Cardiac fibroblast (primary cell): ENCODE data around the gene ATP5MK.
"Not testable (repeated sequence)": the region's sequence is repeated elsewhere in the genome, so short reads cannot be mapped to it uniquely, and the experiment has no call there.

Source experiments
- DNase-seq, 2 donors: peaks; one replicate each; pipeline versions ENCODE4 v3.0.0 to v3.0.0-alpha.2; 2010; ENCODE audit warnings: low read depth in 2 of 2
- H3K4me3 ChIP-seq, 2 donors: replicated peaks in 1 of 2; 1 replicate in 1 of 2; 2 replicates in 1 of 2; pipeline ENCODE4 v1.5.1; 2011; ENCODE audit warnings: low read depth in 2 of 2, low read length in 2 of 2, mild to moderate bottlenecking in 2 of 2, moderate library complexity in 1 of 2
- TF ChIP-seq, protein P1 (sequence below): IDR thresholded peaks from one replicate; pipeline ENCODE4 v1.5.1; 2011; ENCODE audit warnings: low read depth, mild to moderate bottlenecking, low read length, inconsistent platforms

ATP5MK gene

DNA sequence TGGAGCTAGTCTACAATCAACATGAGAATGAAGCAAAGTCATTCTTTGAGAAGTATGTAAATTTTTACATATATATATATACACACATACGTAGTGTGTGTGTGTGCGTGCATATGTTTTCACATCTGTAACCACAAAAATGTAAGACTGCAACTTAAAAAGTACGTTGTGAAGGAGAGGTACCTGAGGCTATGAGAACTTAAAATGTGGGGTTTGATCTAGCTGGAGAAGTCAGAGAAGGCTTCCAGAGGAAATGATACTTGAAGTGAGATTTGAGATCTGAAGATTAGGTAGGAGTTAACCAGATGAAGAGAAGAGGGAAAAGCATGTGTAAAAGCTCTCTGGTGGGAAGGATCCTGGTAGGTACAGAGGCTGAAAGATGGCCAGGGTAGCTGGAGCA lies 22.7 kb downstream of the ATP5MK start:
- no peak overlapping the region for H3K4me3 ChIP-seq
- TF ChIP-seq, protein P1, sequence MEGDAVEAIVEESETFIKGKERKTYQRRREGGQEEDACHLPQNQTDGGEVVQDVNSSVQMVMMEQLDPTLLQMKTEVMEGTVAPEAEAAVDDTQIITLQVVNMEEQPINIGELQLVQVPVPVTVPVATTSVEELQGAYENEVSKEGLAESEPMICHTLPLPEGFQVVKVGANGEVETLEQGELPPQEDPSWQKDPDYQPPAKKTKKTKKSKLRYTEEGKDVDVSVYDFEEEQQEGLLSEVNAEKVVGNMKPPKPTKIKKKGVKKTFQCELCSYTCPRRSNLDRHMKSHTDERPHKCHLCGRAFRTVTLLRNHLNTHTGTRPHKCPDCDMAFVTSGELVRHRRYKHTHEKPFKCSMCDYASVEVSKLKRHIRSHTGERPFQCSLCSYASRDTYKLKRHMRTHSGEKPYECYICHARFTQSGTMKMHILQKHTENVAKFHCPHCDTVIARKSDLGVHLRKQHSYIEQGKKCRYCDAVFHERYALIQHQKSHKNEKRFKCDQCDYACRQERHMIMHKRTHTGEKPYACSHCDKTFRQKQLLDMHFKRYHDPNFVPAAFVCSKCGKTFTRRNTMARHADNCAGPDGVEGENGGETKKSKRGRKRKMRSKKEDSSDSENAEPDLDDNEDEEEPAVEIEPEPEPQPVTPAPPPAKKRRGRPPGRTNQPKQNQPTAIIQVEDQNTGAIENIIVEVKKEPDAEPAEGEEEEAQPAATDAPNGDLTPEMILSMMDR, result no peak
- DNase-seq, result no peak

DNA sequence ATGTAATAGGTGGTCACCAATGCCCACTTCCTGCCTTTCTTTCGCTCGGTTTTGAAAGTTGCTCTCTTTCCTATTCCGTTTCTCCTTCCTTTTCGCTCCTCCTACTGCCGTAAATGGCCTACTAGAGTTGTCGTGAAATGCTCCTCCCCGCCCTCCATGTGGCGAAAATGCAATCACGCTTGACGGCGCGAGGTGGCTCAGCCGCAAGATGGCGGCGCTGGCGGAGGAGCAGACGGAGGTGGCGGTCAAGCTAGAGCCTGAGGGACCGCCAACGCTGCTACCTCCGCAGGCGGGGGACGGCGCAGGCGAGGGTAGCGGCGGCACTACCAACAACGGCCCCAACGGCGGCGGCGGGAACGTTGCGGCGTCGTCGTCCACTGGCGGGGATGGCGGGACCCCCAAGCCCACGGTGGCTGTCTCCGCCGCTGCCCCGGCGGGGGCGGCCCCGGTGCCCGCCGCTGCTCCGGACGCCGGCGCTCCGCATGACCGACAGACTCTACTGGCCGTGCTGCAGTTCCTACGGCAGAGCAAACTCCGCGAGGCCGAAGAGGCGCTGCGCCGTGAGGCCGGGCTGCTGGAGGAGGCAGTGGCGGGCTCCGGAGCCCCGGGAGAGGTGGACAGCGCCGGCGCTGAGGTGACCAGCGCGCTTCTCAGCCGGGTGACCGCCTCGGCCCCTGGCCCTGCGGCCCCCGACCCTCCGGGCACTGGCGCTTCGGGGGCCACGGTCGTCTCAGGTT lies 28.3 kb downstream of the ATP5MK start, which contains the start of gene TAF5:
Gene TAF5, plus strand, starts transcription at position 195 of the 737 bp plus-strand sequence. Its CDS starts 14 bp downstream, at position 209.
- TF ChIP-seq, protein P1, result no peak
- peak; percentile 96 to 97 for DNase-seq

DNA sequence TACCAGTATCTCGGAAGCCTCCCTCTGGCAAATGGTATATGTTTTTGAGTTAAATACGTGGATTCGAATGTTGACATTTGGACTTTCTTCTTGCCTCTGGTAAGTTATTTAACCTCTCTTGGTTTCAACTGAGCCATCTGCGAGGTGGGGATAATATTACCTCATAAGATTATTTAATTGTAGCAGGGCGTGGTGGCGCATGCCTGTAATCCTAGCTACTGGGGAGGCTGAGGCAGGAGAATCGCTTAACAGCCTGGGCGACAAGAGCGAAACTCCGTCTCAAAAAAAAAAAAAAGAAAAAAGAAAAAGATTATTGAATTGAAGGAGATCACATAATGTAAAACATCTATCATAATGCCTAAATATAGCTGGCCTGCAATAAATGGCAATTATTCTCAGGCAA lies 28.9 kb downstream of the ATP5MK start:
- TF ChIP-seq, protein P1, result no peak
- DNase-seq, result no peak
- peak overlapping the region; percentile 67 to 93 for H3K4me3 ChIP-seq

More for the DNA sequence above, 28.3 kb downstream of the ATP5MK start, which contains the start of gene TAF5:
- peak within 1 kb of the TSS; percentile 67 to 93 for H3K4me3 ChIP-seq

GRCh38 chr10:103360791-103361190 lies 35.5 kb downstream of the ATP5MK start:
- DNase-seq, result peak in 1 of 2 donors; percentile 23

DNA sequence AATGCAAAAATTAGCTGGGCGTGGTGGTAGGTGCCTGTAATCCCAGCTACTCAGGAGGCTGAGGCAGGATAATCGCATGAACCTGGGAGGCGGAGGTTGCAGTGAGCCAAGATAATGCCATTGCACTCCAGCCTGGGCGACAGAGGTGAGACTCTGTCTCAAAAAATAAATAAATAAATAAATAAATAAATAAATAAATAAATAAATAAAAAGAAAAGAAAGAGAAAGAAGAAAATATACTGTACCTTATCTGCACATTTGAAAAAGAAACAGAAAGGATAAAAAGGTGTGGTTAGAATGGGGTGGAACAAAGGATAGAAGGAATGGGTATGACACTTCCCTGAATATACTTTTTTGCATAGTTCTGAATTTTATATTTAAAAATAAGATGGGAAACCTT lies 36.8 kb downstream of the ATP5MK start:
- not testable (repeated sequence) for H3K4me3 ChIP-seq, DNase-seq

More at GRCh38 chr10:103360791-103361190, 35.5 kb downstream of the ATP5MK start:
- not testable (repeated sequence) for H3K4me3 ChIP-seq

DNA sequence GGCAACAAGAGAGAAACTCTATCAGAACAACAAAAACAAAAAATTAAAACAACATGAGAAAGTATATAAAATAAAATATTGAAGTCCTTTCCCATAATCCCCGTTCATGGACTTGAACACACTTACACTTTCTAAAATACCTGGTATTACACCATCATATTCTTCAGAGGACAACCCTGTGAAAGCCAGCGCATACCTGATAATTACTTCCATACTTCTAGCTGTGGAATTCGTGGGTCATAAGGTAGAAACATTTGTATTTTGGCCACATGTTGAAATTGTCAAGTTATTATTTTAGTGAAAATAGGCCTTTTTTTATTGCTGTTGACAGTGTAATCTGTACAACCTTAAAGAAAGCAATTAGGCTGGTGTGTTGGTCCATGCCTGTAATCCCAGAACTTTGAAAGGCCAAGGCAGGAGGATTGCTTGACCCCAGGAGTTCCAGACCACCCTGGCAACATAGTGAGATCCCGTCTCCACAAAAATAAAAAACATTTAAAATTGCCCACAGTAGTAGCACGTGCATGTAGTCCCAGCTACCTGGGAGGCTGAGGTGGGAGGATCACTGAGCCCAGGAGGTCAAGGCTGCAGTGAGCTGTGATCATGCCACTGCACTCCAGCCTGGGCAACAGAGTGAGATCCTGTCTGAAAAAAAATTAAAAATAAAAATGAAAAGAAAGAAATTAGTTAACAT lies 40.2 kb downstream of the ATP5MK start:
- TF ChIP-seq, protein P1, result no peak
- H3K4me3 ChIP-seq, result no peak overlapping the region
- no peak for DNase-seq

DNA sequence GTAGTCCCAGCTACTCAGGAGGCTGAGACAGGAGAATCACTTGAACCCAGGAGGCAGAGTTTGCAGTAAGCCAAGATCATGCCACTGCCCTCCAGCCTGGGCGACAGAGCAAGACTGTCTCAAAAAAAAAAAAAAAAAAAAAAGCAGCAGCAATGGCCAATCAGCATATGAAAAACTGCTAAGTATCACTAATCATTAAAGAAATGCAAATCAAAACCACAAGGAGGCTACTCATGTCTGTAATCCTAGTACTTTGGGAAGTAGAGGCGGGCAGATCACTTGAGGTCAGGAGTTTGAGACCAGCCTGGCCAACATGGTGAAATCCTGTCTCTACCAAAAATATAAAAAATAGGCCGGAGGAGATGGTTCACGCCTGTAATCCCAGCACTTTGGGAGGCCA lies 41.7 kb downstream of the ATP5MK start:
- H3K4me3 ChIP-seq, DNase-seq: not testable (repeated sequence)

GRCh38 chr10:103353281-103353680 lies 43.0 kb downstream of the ATP5MK start:
- H3K4me3 ChIP-seq, result no peak overlapping the region
- TF ChIP-seq, protein P1, result no peak
- peak in 1 of 2 donors; percentile 22 for DNase-seq
